Hematopoietic multipotent progenitor cell treated with erythropoietin and hydrocortisone succinate and interleukin-3 and kit ligand, for 6 days (in vitro differentiated cells): Measurements from ENCODE around the gene ZNF57.
"Not testable (repeated sequence)": the region's sequence is repeated elsewhere in the genome, so short reads cannot be mapped to it uniquely, and the experiment has no call there.

Source experiments
- DNase-seq: peaks from one replicate; pipeline ENCODE4 v3.0.0-alpha.2; 2015

The ZNF57 gene

GRCh38 chr19:2900296-2901252, at the start of gene ZNF57:
ZNF57 (plus strand) TSS chr19:2900928; CDS start chr19:2901046, 118 bp downstream.
- DNase-seq, result peak; percentile 100

DNA sequence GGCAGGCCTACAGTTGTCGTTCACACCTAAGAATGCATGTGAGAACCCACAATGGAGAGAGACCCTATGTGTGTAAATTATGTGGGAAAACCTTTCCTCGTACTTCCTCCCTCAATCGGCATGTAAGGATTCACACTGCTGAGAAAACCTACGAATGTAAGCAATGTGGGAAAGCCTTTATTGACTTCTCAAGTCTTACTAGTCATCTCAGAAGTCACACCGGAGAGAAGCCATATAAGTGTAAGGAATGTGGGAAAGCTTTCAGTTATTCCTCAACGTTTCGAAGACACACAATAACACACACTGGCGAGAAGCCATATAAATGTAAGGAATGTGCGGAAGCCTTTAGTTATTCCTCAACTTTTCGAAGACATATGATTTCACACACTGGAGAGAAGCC, 48.1 kb upstream of the ZNF57 start:
- DNase-seq, result no peak

- DNase-seq, result no peak
Observed at GRCh38 chr19:2853015-2853606, 47.6 kb upstream of the ZNF57 start.

GRCh38 chr19:2854849-2855248, 45.9 kb upstream of the ZNF57 start:
- no peak for DNase-seq

GRCh38 chr19:2856457-2857050, 44.2 kb upstream of the ZNF57 start:
- DNase-seq, result no peak

DNA sequence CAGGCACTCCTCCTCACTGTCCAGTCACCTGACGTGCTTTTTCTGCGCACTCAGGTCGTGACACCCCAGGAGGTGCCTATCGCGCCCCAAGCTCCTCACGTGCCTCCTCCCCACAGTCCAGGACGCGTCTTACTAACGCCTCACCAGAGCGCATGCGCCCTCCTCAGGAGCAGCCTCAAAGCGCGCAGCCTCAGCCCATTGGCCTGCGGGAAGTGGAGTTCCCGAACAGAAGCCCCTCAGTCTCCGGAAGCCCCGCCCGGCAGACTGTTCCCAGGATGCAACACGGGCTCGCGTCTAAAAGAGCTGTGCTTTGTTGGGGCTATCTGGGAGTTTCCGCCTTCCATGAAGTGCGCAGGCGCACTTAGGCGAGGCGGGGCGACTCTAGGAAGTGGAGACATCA, 41.9 kb upstream of the ZNF57 start:
- DNase-seq, result no peak

GRCh38 chr19:2863816-2864215, 36.9 kb upstream of the ZNF57 start:
- no peak for DNase-seq

DNA sequence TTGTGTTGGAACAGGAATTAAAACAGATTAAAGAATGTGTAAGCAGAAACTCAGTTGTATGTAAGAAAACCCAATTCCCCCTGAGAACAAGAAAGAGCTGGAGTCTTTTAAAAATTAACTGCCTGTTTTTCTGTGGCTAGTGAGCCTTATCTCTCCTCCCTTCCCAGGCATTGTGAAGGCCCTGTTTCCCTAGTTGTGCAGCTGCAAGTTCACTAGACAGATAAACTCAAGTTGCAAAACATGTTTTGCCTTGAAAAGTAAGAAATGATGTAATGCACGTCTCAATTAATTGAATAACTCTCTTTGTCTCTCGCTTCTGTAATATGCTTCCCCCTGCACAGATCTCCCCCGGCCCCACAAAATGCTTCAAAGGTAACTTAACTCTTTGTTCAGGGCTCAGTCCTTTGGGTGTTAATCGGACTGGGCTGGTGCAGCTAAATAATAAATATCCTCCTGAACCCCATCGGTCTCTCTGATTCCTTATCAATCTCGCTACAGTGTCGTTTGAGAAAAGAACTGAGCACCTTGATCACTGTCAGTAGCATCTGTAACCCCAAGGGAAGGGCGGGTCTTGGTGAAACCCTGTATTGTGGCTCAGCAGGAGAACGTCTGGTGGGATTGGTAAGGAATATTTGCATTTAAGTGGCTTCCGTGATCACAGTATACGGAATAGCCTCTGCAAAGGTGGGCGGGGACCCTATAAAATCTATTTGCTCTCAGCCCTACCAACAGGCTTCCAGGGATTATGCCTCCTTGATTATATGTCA, 35.2 kb upstream of the ZNF57 start:
- peak; percentile 86 for DNase-seq

- no peak for DNase-seq
Observed at GRCh38 chr19:2866495-2867024, 34.2 kb upstream of the ZNF57 start.

DNA sequence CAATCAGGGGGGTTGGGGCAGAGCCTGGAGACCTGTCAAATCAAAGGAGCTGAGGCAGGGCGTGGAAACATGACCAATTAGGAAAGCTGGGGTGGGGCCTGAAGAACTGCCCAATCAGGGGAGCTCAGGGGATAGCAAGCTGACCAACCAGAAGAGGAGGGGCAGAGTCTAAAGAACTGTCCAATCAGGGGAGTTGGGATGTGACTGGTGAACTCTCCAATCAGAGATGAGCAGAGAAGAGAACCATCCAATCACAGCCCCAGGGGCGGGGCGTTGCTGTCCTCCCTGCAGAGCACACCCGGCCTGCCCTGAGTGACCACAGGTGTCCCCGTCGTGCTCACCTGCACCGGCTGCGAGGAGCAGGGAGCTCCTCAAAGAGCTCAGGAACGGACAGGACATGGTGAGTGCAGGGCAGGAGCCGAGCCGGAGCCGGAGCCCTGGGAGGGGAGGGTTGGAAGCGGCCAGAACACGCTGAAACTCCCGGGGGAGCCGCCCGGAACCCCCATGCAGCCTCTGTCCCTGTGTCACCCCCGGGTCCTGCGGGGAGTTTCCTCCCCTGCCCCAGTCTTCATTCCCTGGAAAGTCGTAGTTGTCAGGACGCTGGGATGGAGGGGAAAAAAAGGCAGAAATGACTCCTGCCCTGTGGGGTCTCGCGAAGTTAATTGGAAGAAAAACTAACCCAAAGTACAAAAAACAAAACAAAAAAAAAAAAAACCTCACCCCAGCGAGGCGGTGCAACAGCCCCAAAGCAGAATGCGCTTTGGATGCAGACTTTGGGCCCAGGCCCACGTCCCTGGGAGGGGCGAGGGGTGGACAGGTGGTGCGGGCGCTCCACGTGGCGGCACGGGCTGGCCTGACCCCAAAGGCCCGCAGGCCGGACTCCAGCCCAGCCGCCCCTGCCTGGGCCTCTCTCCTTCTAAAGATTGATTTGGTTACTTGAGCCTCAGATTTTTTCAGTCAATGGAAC, 33.4 kb upstream of the ZNF57 start, which contains the start of gene ZNF556:
Gene ZNF556, plus strand, starts transcription at position 311 of the 967 bp plus-strand sequence. Its CDS starts 87 bp downstream, at position 398.
- peak; percentile 14 for DNase-seq

- DNase-seq, result no peak
Observed at GRCh38 chr19:2869618-2870017, 31.1 kb upstream of the ZNF57 start.

DNA sequence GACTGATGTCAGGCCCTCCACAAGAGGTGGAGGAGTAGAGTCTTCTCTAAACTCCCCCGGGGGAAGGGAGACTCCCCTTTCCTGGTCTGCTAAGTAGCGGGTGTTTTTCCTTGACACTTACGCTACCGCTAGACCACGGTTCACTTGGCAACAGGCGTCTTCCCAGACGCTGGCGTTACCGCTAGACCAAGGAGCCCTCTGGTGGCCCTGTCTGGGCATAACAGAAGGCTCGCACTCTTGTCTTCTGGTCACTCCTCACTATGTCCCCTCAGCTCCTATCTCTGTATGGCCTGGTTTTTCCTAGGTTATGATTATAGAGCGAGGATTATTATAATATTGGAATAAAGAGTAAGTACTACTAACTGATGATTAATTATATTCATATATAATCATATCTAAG, 28.6 kb upstream of the ZNF57 start:
- not testable (repeated sequence) for DNase-seq

DNA sequence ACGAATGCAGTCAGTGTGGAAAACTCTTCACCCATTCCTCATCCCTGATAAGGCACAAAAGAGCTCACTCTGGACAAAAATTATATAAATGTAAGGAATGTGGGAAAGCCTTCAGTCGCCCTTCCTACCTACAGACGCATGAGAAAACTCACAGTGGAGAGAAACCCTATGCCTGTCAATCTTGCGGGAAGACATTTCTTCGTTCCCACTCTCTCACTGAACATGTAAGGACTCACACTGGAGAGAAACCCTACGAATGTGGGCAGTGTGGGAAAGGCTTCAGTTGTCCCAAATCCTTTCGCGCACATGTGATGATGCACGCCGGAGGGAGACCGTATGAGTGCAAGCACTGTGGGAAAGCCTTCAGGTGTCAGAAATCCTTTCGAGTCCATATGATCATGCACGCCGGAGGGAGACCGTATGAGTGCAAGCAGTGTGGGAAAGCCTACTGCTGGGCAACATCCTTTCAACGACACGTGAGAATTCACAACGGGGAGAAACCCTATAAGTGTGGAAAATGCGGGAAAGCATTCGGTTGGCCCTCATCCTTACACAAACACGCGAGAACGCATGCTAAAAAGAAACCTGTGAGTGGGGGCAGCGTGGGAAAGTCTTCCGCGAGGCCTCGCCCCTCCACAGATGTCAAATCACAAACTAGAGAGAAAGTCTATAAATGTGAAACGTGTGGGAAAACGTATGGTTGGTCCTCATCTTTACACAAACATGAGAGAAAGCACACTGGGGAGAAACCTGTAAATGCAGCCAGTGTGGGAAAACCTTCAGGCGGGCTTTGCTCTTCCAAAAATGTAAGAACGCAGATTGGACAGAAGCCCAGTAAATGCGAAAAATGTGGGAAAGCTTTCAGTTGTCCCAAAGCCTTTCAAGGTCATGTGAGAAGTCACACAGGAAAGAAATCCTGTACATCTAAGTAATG, 23.1 kb upstream of the ZNF57 start:
- DNase-seq, result no peak

DNA sequence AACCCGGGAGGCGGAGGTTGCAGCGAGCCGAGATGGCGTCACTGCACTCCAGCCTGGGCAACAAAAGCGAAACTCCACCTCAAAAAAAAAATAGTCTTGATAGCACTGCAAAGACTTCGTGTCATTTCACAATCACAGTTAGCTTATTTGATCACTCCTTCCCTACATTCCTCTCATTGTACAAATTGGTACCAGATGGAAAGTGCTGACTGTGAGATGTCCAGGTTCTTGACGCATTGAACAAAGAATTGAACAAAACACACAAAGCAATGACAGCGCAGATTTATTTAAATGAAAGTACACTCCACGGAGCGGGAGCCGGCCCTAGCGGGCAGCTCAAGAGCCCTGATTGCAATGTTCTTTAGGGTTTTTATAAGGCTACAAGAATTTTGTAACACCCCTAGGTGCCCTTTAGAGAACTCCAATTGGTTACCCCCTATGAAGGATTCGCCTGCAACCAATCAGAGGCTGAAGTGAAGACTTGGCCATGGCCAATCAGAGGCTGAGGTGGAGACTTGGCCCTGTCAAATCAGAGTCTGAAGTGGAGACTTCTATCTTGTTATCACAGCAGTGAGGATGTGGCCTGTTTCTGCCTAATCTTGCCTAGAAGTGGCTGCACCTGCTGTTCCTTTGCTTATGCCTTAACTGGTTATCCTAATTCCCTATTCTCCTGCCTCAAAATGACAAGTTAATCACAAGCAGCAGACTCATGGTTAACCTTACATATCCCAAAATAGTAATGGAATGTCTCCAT, 16.9 kb upstream of the ZNF57 start:
- DNase-seq, result no peak

GRCh38 chr19:2885736-2886135, 15.0 kb upstream of the ZNF57 start:
- DNase-seq, result no peak

DNA sequence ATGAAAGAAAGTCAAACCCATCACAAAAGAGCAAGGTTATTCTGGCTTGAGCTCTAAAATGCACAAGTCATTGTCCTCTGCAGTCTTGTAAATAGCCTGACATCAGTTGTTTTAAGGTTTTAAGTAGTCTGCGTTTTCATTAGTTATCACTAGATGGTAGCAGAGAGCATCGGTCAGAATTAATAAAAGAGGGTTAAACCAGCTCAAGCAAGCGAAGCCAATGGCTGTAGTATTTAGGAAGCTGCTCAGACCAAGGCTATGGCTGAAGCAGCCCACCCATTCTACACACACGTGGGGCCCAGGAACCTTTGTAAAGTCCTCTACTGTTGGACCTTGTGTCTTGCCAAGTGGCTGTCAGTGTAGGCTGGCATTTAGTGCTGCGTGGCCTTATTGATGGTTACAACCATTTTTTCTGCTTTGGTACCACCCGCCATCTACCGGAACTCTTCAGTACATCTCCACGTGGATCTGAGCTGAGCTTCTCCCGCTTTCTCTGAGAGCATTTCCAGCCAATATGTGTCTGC, 13.3 kb upstream of the ZNF57 start:
- DNase-seq, result peak; percentile 86

DNA sequence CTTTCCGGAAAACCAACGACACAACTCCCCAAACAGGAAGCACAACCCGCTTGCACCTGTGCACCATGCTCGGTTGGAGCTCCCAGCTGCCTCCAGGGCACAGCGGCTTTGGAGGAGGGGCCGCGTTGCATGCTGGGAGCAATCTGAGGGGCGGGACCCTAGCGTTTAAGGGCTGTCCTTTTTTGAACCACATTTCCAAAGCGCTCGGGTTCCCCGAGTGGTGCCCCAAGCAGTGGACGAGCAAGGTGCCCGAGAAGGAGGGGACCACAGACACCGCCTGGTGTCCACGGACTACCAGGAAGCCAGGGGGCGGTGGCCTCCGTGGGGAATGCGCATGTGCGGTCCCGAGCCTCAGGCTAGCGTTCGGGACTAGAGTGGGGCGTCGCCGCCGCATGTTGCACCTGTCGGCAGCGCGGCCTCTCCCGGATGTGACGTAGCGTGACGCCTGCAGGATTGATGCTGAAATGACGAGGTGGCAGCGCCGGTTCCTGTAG, 11.9 kb upstream of the ZNF57 start:
- DNase-seq, result peak; percentile 65

DNA sequence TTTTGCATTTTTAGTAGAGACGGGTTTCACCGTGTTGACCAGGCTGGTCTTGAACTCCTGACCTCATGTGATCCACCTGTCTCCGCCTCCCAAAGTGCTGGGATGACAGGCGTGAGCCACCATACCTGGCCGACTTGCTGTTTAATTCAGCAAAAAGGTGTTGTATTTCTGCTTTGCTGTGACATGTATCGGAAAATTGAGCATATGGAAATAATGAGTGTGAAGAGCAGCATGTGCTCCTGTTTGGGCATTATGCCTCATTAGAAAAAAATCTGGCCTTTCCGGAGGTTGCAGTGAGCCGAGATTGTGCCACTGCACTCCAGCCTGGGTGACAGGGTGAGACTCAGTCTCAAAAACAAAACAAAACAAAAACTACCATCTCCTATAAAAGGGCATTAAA, 10.2 kb upstream of the ZNF57 start:
- not testable (repeated sequence) for DNase-seq

- DNase-seq, result no peak
Observed at GRCh38 chr19:2896694-2897093, 4.0 kb upstream of the ZNF57 start.
